Measurements from ENCODE around the gene ISG15.
"Not testable (repeated sequence)": the region's sequence is repeated elsewhere in the genome, so short reads cannot be mapped to it uniquely, and the experiment has no call there.

The ISG15 gene

GRCh38 chr1:1013922-1014648 lies 788 bp downstream of the ISG15 start:
- no peak for DNase-seq

GRCh38 chr1:1014799-1015681 lies 1.7 kb downstream of the ISG15 start:
- no peak for DNase-seq

- not testable (repeated sequence) for DNase-seq
Observed at GRCh38 chr1:1017397-1018320, 4.4 kb downstream of the ISG15 start.

- not testable (repeated sequence) for DNase-seq
Observed at GRCh38 chr1:1018321-1018685, 5.0 kb downstream of the ISG15 start.

GRCh38 chr1:1019122-1019999 lies 6.1 kb downstream of the ISG15 start:
- DNase-seq = no peak

GRCh38 chr1:1020000-1020404 lies 6.7 kb downstream of the ISG15 start, which contains the start of gene AGRN:
AGRN (plus strand) TSS chr1:1020120; CDS start chr1:1020173, 53 bp downstream.
- DNase-seq = no peak

- no peak for DNase-seq
Observed at GRCh38 chr1:1020415-1021009, 7.2 kb downstream of the ISG15 start.

GRCh38 chr1:1021010-1021919 lies 8.0 kb downstream of the ISG15 start:
- DNase-seq = no peak

- DNase-seq = no peak
Observed at GRCh38 chr1:1021920-1022259, 8.6 kb downstream of the ISG15 start.

GRCh38 chr1:1022302-1023009 lies 9.2 kb downstream of the ISG15 start:
- DNase-seq = no peak

GRCh38 chr1:1023700-1024099 lies 10.4 kb downstream of the ISG15 start:
- DNase-seq = no peak

GRCh38 chr1:1024149-1024770 lies 11.0 kb downstream of the ISG15 start:
- DNase-seq = no peak

GRCh38 chr1:1024771-1025699 lies 11.7 kb downstream of the ISG15 start:
- DNase-seq = no peak

GRCh38 chr1:1025730-1026129 lies 12.4 kb downstream of the ISG15 start:
- no peak for DNase-seq

- no peak for DNase-seq
Observed at GRCh38 chr1:1026599-1027413, 13.5 kb downstream of the ISG15 start.

GRCh38 chr1:1027791-1028190 lies 14.5 kb downstream of the ISG15 start:
- DNase-seq = no peak

Measured in GOT3 (cell line).